Dermis microvascular lymphatic vessel endothelial cell (primary cell): Measurements from ENCODE around the gene CA5A. TPM values are rescaled to one million over a fixed set of nuclear protein-coding genes. Genes with fewer than 3 reads are reported as not detected.
"Not testable (repeated sequence)": the region's sequence is repeated elsewhere in the genome, so short reads cannot be mapped to it uniquely, and the experiment has no call there.

Experiments
- DNase-seq, 2 donors: peaks; one replicate each; pipeline versions ENCODE4 v3.0.0 to v3.0.0-alpha.2; 2010; ENCODE audit warnings: low read depth in 2 of 2
- total RNA-seq: library from RNA; depleted of rRNA; stranded (reverse); fragments of >200 nt; gene quantifications from 2 replicates; pipeline ENCODE4 v1.2.1, GENCODE V29; 2014

The CA5A gene
- total RNA-seq, 1 donor from 2014 or later = not detected

DNA sequence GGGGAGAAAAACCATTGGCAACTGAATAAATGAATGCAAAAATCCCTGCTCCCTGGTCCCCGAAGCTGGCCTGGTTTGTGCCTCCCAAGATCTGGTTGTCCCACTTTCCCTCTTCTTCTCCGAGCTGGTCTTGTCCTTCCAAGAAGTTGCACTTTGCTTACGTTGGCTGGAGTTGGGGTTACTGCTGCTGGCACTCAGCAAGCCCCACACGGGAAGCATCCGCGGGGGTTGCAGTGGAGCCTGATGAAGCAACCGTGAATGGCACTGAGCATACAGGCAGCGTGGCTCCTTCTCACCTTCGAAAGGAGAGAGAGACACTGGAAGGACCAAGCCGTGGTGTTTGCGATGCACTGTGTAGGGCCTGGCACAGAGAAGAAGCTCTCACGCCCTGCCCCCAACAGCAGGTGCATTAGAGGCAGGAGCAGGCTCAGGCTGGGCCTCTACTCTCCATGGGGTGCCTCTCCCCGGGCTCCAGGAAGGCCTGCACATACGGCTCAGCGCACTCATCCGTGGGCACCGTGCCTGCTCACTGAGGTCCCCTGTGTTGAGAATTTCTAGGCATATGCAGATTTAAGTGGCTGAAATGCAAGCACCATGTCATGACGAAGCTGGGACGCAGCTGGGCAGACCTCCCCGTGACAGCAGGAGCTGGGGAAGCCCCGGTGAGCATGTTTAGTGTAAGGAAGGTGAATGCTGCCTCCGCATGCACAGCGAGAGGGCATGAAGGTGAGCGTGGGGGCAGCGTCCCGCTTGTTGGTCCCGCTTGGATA, 12.1 kb downstream of the CA5A start:
- no peak for DNase-seq

DNA sequence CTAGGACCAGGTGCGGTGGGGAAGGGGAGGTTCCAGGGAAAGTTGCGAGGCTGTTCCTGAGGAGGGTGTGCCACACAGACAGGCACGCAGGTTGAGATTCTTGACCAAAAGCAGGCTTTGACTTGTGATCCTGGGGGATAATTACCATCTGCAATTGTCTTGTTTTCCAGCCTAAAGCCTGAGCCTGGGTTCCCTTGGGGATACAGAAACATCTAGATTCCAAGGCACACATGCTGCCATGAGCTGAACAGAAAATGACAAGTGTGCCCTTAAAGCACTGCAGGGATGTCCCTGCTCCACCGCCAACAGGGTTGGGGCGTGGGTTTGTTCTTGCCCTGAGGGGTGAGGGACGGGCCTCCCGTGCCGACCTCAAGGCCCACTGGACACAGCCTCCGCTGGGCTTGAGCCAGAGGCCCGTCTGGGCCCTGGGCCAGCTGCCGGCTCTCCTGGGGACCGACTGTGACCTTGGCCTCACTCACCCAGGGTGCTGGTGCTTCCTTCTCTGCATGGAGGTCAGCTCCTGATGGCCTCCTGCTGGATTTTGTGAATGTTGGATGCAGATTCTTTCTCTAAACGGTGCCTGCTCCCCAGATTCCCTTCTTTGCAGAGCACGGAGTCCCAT, 14.0 kb downstream of the CA5A start:
- DNase-seq = no peak

DNA sequence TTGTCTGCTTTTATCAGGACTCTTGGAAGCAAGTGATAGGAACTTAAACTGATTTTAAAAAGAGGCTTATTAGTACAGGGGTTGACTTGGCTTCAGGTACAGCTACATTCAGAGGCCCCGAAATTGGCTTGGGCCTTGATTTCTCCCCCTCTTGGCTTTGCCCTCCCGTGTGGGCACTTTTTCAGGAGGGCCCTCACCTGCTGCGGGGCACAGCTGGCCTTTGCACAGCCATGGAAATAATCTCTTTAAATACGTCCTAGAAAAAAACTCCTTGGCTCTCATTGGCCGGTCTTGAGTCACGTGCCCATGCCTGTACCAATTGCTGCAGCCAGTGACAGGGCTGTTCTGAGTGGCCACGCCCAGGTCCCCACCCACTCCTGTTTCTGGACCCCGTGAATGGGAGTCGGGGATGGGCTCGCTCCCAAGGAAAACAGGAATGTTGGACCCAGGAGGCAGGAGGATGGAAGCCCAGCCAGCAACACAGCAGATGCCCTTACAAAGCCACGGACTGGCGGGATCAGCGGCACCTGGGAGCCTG, 15.0 kb downstream of the CA5A start:
- no peak for DNase-seq

DNA sequence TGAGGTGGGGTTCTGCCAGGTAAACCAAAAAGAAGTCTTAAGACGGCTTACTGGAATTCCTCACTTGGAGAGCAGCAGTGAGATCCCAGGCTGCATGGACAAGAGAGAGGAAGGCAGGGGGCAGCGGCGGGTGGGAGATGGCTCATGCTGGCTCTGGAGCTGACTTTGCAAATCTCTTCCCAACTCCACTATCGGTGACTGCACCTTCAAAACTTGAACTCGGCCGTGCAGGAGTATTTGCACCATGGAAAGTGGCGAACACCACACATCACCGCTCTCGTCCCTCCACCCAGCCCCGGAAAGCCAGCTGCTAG, 16.7 kb downstream of the CA5A start:
- no peak for DNase-seq

DNA sequence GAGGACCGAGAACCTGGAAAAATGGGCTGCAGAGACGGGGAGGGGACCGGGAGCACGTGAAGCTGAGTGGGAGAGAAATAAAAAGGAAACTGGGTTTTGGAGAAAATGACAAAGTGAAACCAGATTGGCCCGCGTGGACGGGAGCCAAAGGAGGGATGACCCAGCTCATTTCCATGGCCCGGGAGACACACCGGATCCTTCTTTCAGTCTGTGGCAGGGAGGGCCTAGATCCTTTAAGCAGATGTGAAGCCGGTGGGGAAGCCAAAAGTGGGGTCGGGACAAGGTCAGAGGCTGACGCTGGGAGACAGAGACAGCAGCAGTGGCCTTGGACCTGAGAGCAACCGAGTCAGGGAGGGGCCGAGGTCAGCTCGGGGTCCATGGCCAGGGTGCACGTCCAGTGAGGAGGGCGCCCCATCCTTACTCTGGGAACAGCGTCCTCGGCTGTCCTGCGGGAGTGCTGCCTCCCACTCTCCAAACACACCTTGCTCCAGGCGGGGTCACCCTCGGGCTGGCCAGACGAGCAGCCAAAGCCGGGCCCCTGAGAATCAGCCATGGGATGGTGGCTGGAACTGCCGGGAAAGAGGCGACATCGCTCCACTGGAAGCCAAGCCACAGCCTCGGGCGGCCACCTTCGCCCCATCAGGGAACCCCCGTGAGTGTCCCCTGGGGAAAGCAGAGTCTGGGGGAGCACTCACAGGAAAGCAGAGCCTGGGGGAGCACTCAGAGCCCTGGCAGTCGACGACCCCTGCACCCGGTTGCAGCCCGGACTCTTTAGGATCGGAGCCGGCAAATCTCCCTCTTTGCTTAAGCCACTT, 17.3 kb downstream of the CA5A start:
- DNase-seq = no peak

DNA sequence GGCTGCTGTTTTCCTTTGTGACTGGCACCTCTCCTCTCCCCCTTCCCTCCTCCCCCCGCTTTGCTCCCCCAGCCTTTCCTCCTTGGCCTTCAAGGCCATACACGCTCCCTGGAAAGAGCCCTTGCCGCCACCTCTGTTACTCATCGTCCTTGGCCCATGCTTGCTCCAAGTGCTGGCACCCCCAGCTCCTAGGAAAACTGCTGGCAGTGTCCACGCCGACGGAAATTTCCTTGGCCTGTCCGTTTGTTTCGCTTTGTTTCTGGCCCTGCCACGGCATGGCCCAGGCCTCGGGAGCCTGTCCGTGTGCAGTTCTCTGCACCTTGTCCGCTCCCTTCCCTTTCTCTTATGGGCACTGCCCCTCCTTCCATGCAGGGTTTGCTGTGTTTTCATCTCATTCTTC, 18.0 kb downstream of the CA5A start:
- no peak for DNase-seq

DNA sequence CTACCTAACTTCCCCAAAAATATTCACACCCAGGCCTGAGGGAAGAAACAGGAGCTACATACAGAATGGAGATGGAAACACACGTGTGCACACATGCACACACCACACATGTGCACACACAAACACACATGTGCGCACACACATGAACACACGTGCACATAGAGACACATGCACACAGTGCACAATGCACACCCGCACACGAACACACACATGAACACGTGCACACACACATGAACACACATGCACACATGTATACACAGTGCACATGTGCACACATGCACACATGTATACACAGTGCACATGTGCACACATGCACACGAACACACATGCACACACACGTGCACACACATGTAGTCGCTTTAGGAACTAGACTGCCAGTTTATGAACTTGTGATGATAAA, 18.8 kb downstream of the CA5A start:
- DNase-seq = no peak

DNA sequence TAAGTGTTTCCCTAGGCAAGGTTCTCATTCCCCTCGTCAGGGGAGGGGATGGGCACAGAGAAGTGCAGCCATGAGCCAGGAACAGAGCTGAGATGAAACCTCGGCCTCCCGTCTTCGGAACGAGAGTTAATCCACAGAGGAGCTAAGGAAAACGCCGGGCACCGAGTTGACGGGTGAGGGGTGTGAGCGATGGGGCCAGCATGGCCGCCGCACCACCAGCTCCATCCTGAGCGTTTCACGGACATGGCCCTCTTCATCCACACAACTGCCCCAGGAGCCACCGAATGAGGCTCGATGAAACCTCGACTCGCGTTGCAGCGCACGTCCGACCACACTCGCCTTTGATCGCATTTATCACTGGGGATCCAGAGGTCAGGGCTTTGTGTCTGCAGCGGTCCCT, 21.5 kb downstream of the CA5A start:
- no peak for DNase-seq

DNA sequence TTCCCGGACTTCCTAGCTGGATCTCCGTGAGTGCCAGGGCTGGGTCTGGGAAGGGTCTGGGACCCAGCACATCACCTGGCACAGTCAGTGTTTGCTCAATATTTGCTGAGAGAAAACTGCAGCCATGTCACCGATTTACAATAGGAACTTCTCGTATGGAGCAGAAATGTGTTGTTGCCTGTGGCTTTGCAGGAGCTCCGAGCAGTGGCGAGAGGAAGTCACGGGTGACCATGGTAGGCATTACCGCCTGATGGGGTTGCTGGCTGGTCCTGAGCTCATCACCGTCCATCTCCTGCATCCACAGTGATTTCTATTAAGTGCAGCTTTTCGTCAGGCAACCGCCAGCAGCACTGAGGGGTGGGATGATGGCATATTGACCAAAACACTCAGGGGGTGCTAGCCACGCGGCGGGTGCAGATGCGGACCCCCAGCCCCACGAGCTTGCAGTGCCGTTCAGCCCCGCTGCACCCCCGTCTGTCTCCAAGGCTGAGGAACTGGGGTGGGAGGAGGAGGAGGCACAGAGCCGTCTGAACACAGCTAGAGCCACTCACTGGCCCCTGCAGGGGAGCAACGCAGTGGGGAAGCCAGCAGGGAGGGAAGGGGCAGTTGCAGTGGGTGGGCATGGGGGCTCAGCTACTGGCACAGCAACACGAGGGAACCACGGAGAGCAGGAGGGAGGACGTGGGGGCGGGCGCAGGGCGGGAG, 22.2 kb downstream of the CA5A start:
- not testable (repeated sequence) for DNase-seq

DNA sequence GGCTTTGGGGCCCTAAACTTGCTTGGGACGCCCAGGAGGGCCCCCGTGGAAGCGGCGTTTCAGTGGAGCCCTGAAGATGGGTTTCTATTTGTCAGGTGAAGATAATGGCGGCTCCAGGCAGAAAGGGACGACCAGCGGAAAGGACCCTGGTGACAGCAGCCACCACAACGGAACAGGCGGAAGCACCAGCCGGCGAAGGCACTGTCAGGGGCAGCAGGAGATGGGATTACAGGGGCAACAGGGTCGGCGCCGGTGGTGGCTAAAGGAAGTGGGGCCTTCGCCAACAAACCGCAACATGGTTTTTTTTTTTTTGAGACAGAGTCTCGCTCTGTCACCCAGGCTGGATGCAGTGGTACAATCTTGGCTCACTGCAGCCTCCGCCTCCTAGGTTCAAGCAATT, 23.6 kb downstream of the CA5A start:
- not testable (repeated sequence) for DNase-seq

DNA sequence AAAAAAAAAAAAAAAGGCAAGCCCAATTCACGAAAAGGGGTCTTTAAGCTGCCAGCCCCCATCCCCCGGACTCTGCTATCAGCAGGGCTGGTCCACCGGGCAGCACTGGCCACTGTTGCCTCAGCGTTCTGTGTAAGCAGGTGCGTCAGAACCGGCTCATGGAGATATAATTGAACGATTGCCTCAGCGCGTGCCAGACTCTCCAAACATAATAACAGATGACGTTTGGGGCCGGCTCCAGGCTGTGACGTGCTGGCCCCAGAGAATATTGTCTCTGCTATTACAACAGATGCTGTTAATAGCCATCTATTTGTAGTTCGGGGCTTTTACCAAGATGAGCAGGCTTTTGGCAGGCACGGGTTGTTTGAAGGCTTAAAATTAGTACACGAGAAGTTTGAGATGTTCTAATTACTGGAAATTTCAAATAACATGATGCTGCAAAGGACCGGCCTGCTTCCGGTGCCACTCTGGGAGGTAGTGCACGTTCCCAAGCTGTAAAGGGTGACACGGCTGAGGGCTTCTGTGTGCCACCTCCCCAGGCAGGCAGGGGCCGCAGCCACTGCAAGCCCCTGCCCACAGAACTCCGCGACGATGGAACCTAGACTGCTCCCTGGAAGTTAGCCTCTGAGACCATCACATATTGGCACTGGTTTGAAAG, 25.1 kb downstream of the CA5A start:
- DNase-seq = not testable (repeated sequence)

DNA sequence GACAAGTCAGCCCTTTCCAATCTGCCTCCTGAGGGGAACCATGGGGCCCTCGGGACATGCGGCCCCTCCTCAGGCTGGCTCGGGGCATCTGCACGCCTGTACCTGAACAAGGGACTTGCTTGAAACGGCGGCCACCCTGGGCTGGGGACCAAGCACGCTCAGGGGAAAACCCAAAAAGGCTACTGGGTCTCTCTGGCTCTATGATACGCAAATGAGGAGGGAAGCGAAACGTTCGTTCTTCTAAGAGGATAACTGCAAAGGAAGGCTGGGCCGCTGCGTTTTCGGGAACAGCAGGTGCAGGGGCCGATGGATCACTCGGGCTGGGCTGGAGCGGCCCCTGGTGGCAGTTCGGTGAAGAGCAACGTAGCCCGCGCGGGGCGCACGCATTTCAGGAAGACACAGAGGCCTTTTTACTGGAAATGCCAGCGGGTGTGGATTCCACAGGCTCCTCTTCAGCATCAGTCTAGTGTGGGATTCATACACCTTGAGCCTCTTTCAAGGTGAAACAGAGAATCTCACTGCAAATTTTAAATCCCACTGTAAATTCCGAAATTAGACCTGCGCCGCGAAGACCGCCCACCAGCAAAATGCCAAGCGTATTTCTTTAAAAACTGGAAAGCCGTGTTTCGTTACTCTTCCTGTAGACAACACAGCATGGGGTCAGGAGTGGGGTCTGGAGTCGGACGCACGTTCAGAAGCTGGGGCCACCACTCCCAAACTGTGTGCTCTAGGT, 27.0 kb downstream of the CA5A start:
- peak; percentile 11 to 41 for DNase-seq

DNA sequence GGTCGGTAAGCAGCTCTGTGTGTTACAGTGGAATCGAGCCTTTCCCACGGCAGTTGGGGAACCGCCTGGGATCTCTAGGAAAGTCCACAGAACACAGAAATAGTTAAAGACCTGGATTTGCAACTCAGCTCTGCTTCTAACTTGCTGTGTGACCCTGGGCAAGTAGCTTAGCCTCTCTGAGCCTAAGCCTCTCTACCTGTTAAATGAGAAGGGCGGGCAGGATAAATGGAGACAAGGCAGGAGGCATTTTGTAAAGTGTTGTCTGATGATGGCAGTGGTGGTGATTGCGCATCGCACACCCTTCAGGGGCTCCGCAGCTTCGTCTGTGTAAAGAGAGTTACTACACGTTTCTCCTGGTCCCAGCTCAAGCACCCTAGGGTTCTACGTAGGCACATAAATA, 28.2 kb downstream of the CA5A start:
- not testable (repeated sequence) for DNase-seq

DNA sequence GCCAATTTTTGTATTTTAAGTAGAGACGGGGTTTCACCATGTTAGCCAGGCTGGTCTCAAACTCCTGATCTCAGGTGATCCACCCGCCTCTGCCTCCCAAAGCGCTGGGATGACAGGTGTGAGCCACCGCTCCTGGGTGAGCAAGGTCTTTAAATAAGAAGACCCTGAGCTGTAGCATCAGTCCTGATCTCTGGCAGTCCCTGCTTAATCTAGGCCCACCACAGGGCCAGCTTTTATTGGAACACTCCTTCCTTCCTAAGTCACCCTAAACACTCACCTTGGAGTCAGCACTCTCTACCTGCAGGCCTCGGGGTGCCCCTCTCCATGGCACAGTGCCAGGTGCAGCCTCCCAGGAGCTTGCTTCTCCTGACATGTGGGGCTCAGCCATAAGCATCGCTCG, 30.8 kb downstream of the CA5A start:
- DNase-seq = not testable (repeated sequence)

DNA sequence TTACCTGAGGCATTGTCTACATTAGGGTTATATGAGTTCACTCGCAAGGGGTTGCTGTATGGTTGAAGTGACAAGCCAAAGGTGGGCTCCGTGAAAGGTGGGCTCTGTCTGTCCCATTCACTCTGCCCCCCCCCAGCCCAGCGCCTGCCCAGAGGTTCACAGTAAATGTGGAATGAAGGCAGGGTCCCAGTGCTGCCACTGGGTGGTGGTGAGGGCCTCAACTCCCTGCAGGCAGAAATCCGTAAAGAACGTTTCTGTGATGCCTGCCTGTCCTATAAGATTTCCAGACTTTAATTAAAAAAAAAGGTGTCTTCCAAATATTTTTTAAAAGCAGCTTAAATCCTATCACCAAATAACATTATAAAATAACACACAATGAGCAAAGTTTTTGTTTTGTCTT, 31.4 kb downstream of the CA5A start:
- not testable (repeated sequence) for DNase-seq

DNA sequence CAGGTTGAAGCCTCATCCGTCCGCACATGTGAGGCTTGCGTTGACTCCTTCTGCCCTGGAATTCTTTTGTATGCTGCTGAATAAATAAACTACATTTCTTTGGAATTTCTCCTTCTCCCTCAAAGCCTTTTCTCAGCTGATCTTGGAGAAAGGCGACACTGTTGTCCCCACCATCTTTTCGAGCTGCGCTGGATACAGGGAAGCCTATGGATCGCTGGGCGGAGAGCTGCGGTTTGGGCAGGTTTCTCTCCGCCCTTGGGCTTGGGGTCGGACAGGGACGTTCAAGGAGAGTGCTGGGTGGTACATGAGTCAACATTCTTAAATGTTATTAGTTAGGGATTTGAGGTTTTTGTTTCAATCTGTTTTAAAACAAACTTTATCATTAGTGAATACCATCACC, 35.8 kb downstream of the CA5A start:
- DNase-seq = not testable (repeated sequence)

DNA sequence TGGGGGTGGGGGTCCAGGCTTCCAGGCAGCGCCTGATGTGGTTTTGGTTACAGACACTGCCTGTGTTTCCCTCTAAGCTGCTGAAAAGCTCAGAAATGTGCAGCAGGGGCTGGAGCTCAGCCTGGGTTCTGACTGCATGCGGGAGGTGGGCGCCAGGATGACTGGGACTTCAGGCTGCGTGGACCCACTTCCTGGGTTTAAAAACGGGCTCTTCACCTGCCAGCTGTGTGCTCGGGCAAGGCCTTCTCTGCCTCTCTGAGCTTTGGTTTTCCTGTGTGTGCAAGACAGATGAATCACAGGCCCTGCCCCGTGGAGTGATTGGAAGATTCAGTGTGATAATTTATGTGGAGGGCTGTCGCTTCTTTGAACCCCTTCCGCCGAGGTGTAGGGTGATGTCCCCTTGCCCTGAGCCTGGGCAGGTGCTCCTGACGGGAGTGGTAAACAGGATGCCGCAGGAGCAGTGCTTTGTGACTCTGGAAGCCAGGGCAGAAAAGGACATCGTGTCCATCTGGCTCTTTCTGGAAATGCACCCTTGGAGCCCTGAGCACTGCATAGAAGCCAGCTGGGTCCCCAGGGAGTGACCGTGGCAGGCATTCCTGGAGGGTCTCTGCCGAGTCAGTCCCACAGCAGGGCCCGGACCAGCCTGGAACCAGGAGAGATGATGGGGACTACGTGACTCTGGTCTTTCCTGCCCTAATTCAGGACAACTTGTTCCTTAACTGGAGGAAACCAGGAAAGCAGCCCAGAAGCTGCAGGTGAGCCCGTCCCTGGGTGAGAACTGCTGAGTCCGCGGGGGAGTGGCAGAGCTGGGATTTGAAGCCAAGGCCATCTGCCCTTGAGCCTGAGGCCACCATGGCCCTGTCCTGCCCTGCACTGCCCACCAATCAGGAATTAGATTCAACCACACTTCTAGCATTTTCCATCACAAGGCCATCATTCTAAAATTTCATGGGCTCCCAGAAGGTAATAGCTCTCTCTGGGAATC, 38.5 kb downstream of the CA5A start:
- no peak for DNase-seq

DNA sequence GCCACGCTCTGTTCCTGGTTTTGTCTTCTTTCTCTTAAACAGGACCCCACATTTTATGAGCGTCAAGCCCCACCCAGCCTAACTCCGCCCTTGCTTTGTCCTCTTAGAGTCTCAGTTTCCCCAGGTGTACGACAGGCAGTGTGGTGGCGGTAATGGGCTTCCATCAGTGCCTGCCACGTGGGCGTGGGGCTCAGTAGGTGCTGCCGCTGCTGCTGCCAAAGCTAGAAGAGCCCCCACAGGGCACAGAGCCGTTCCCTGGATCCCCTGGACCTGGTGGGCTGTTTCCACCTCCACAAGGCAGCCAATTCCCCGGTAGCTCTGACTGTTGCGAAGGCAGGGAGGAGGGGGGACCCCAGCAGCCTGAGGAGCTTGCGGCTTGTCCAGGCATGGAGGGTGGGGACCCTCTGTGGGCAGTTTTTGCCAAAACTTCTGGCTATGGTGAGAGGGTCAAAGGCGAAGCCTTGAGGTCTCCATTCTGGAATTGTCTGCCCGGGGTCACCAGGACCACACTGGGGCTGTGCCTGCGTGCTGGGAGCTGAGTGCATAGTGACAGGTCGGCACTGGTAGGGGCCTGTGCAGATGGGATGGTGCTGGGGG, 39.3 kb downstream of the CA5A start:
- not testable (repeated sequence) for DNase-seq
